Kidney epithelial cell (primary cell): ENCODE measurements around the gene MRGPRX2. TPM values are rescaled to one million over a fixed set of nuclear protein-coding genes. Genes with fewer than 3 reads are reported as not detected.

Source experiments
- DNase-seq: peaks from one replicate; pipeline ENCODE4 v3.0.0-alpha.2; 2010; ENCODE audit warnings: low read depth
- H3K27me3 ChIP-seq: 2 replicates; pipeline ENCODE4 v1.6.0; 2011; ENCODE audit warnings: low read length; ENCODE audit not compliant: control insufficient read depth, insufficient read depth
- H3K36me3 ChIP-seq: 2 replicates; pipeline ENCODE4 v1.5.1; 2011; ENCODE audit warnings: low read length; ENCODE audit not compliant: control insufficient read depth, insufficient read depth
- H3K4me3 ChIP-seq: 2 replicates; pipeline ENCODE4 v1.5.1; 2011; ENCODE audit warnings: low read depth, mild to moderate bottlenecking, control low read depth, low read length
- total RNA-seq: library from RNA; depleted of rRNA; stranded (reverse); fragments of >200 nt; gene quantifications from 2 replicates; pipeline ENCODE4 v1.2.3, GENCODE V29; 2015
- TF ChIP-seq, protein P1 (sequence below): IDR thresholded peaks from 2 replicates; pipeline ENCODE4 v1.5.1; 2011; ENCODE audit warnings: mild to moderate bottlenecking, moderate library complexity, low read length, control low read depth, inconsistent platforms; ENCODE audit not compliant: insufficient read depth, poor library complexity, severe bottlenecking

MRGPRX2 gene
- total RNA-seq, 1 donor from 2014 or later: not detected

DNA sequence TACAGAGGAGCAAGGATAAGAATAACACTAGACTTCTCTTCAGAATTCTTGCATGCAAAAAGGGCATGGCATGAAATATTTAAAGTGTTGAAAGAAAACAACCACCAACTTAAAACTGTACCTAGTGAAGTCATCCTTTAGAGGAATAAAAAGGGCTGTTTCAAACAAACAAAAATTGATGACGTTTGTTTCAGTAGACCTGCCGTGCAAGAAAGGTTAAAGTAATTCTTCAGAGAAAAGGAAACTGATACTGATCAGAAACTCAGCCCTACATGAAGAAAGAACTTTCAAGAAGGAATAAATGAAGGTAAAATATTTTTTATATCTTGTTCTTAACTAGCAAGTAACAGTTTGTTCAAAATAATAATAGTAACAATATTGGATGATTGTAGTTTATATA is 27.5 kb downstream of the MRGPRX2 start:
- TF ChIP-seq, protein P1, sequence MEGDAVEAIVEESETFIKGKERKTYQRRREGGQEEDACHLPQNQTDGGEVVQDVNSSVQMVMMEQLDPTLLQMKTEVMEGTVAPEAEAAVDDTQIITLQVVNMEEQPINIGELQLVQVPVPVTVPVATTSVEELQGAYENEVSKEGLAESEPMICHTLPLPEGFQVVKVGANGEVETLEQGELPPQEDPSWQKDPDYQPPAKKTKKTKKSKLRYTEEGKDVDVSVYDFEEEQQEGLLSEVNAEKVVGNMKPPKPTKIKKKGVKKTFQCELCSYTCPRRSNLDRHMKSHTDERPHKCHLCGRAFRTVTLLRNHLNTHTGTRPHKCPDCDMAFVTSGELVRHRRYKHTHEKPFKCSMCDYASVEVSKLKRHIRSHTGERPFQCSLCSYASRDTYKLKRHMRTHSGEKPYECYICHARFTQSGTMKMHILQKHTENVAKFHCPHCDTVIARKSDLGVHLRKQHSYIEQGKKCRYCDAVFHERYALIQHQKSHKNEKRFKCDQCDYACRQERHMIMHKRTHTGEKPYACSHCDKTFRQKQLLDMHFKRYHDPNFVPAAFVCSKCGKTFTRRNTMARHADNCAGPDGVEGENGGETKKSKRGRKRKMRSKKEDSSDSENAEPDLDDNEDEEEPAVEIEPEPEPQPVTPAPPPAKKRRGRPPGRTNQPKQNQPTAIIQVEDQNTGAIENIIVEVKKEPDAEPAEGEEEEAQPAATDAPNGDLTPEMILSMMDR: no peak
- no peak overlapping the region for H3K4me3 ChIP-seq
- no peaks in the 10 kb centered on the region for H3K27me3 ChIP-seq
- H3K36me3 ChIP-seq: no peaks in the 10 kb centered on the region
- DNase-seq: no peak

DNA sequence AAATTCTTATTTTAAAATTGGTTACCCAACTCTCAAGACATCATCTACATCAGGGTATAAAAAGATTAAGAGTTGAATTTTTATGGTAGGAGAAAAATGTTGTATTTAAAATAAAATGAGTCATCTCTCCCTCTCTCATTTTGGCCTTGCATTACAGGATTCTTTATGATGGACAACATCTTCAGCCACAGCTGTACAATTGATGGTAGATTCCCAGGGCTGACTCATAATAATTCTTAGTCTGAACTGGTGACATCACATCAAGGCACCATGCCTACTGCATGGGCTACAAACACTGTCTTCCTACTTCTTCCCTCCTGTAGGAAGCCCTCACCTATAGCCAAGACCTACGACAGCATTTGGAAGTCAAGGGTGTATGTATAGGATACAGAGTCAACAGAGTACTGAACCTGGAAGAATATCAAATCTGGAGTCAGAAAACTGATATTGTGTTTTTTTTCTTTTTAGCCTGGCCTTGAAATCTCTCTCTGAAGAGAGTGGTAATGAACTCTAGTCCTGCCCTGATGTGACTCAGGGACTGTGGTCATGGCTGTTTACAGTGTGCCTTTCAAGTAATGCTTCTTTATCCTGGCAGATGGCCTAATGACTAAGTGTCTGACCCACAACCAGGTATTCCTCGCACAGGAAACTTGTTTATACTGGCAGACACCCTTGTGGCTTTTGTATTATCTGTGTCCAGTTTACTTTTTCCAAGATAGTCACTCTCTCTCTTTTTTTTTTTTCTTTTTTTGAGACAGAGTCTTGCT is 32.5 kb downstream of the MRGPRX2 start:
- DNase-seq: peak; percentile 83
- TF ChIP-seq, protein P1: no peak
- Histone ChIP-seq H3K36me3 (no peaks in the 10 kb centered on the region), H3K4me3 (no peak overlapping the region), H3K27me3 (no peaks in the 10 kb centered on the region)

DNA sequence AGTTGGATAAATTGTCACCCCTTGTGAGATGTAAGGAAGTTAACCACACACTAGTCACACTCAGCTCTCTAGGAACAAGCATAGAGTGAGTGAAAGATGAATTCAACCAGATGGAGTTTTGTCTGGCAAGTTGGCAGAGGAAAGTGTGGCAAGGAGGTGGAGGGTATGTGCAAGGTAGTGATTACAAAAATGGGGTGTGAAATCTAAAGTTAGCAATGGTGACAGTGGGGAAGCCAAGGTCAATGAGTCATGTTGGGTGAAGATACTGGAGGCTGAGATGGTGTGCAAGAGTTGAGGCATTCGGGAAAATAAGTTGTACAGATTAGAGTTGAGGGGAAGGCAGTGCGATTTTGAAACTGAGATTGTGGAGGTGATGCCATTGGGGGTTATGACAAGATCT is 33.7 kb downstream of the MRGPRX2 start:
- DNase-seq: no peak
- H3K27me3 ChIP-seq: no peaks in the 10 kb centered on the region
- H3K36me3 ChIP-seq: no peaks in the 10 kb centered on the region
- TF ChIP-seq, protein P1: no peak
- H3K4me3 ChIP-seq: no peak overlapping the region

DNA sequence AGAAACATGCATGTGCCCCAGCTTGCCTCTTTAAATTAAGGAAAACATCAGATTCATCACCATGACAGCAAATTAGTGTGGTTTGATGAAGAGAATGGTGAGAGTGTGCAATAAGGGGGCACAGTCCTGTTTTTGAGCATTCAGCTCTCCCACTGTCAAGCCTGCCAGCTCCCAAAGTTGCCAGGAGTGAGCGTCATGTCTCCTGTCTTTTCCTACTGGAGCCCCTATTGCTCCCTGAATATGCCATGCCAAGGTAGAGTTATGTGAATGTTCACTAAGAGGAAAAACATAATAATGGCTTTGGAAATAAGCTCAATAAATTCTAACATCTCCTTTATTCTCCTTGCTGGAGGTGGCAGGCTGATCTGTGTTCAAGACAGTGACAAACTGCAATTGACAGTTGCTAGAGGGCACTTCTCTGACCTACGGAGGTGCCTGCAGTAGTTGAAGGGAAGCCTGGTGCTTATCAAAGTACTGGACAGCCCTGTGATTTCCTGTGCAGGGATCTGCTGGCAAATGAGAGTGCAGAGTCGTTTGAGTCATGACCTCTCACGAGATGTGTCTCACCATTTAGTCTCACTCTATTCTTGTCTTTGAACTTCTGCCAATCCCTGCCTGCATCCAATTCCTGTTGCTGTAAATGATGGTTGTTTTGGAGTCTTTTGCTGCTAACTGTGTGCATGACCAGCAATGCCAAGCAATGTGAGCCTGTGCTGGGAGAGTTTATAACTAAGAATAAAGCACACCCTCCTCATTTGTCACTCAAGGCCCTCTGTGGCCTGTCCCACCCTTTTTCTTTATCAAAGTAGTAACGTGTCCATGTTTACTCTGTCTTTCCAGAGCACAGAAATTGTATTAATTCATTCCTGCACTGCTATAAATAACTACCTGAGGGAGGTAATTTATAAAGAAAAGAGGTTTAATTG is 34.8 kb downstream of the MRGPRX2 start:
- Histone ChIP-seq H3K4me3 (no peak overlapping the region), H3K27me3 (peaks cover 1% of the 10 kb centered on the region), H3K36me3 (no peaks in the 10 kb centered on the region)
- TF ChIP-seq, protein P1: no peak
- no peak for DNase-seq

DNA sequence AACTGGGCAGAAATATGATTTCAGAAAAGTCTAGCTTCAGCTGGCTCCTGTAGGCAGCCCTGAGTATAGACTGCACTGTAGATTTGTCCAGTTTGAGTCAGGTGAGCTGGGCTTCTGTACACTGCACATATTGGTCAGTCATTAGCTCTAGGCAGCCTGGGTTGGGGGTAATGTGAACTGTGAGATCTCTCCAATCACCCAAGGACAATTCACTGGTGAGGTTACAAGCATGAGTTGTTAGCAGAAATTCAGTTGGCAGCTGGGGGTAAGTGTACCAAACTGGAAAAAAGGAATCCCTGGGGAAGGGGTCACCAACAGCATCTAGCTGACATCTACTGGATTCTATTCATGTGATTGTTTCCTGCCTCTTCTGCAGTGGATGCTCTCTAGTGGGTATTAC is 39.7 kb downstream of the MRGPRX2 start:
- TF ChIP-seq, protein P1: no peak
- Histone ChIP-seq H3K4me3 (no peak overlapping the region), H3K36me3 (no peaks in the 10 kb centered on the region), H3K27me3 (peaks cover 4% of the 10 kb centered on the region)
- no peak for DNase-seq
